Ascending aorta (tissue), 2 donors: ENCODE measurements around the gene BEGAIN. TPM values are rescaled to one million over a fixed set of nuclear protein-coding genes. Genes with fewer than 3 reads are reported as not detected.

Source experiments
- DNase-seq, 2 donors: peaks; one replicate each; pipeline ENCODE4 v3.0.0-alpha.2; 2019; ENCODE audit warnings: low spot score in 2 of 2
- H3K27ac ChIP-seq, 2 donors: fragments of 200-600 bp; sonication (generic); one replicate each; pipeline ENCODE4 v1.5.1; 2016 to 2017; ENCODE audit warnings: mild to moderate bottlenecking in 1 of 2
- H3K27me3 ChIP-seq: fragments of 200-600 bp; sonication (generic); one replicate; pipeline ENCODE4 v1.5.1; 2017
- H3K36me3 ChIP-seq, 2 donors: fragments of 200-600 bp; sonication (generic); one replicate each; pipeline ENCODE4 v1.5.1; 2016
- H3K4me1 ChIP-seq, 2 donors: fragments of 200-600 bp; sonication (generic); one replicate each; pipeline ENCODE4 v1.5.1; 2016 to 2017; ENCODE audit warnings: mild to moderate bottlenecking in 1 of 2
- H3K4me3 ChIP-seq, 2 donors: fragments of 200-600 bp; sonication (generic); one replicate each; pipeline ENCODE4 v1.5.1; 2016 to 2017; ENCODE audit warnings: mild to moderate bottlenecking in 1 of 2
- H3K9me3 ChIP-seq, 2 donors: fragments of 200-600 bp; sonication (generic); one replicate each; pipeline ENCODE4 v1.5.1; 2016
- intact Hi-C: fragments of 100-400 bp; cut with DNase I; formaldehyde crosslinking; loops from one replicate; pipeline ENCODE4 v1.15.1; 2023
- total RNA-seq: library from RNA; depleted of rRNA; stranded (reverse); fragments of >200 nt; gene quantifications from one replicate; pipeline ENCODE4 v1.1.0, GENCODE V29; 2016
- TF ChIP-seq, protein P1 (sequence below), 3 experiments: fragments of 200-600 bp in 2 of 3; fragments of 450-650 bp in 1 of 3; sonication (generic) in 2 of 3; IDR thresholded peaks; one replicate each; pipeline ENCODE4 v1.5.1; 2016 to 2019; ENCODE audit warnings: antibody characterized with exemption in 3 of 3, mild to moderate bottlenecking in 1 of 3, moderate library complexity in 1 of 3

Gene BEGAIN
- total RNA-seq, 1 donor from 2014 or later = 5.9 TPM

DNA sequence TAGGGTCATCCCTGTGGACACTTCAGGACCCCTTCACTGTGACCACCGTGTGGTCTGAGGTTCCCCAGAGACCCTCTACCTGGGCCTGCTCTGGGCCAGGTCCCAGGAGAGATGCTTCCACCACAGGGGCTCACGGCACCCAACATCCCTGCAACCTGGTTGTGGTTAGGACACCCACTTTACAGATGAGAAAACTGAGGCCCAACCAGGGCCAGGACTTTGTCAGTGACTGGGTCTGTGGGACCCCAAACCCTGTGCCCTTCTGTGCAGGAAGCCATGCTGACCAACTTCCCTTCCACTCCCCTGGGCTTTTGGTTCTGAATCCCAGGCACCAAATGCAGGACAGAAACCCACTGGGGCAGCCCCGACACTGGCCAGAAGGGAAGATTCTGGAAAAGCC, 21.6 kb downstream of the BEGAIN start:
- Histone ChIP-seq H3K36me3 (no peaks in the 10 kb centered on the region), H3K4me3 (no peak overlapping the region), H3K9me3 (no peaks in the 10 kb centered on the region), H3K27me3 (peaks cover 23% of the 10 kb centered on the region), H3K4me1 (peaks cover 6 to 11% of the 10 kb centered on the region in 2 donors), H3K27ac (no peak overlapping the region)
- TF ChIP-seq, protein P1, sequence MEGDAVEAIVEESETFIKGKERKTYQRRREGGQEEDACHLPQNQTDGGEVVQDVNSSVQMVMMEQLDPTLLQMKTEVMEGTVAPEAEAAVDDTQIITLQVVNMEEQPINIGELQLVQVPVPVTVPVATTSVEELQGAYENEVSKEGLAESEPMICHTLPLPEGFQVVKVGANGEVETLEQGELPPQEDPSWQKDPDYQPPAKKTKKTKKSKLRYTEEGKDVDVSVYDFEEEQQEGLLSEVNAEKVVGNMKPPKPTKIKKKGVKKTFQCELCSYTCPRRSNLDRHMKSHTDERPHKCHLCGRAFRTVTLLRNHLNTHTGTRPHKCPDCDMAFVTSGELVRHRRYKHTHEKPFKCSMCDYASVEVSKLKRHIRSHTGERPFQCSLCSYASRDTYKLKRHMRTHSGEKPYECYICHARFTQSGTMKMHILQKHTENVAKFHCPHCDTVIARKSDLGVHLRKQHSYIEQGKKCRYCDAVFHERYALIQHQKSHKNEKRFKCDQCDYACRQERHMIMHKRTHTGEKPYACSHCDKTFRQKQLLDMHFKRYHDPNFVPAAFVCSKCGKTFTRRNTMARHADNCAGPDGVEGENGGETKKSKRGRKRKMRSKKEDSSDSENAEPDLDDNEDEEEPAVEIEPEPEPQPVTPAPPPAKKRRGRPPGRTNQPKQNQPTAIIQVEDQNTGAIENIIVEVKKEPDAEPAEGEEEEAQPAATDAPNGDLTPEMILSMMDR (IDR thresholded peaks at IDR 0.05) = no peak
- no peak for DNase-seq
- intact Hi-C loops = no loop called here

DNA sequence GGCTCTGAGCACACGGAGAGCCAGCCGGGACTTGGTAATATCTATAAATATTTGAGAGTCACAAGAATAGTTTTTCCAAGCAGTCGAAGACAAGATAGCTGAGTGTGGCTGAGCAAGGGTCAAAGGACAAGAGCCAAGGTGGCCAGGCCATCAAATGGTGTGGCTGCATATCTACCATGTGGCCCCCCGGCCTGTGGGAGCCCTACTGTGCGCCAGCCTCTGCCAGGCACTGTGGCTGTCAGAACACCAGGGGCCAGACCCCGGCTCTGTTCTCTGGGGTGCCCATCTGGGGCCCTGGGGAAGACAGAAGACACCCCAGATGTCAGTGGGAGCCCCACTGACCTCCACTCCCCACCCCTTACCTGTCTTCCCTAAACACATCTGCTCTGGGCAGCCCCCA, 22.7 kb downstream of the BEGAIN start:
- H3K27me3 ChIP-seq = peaks cover 23% of the 10 kb centered on the region
- H3K4me1 ChIP-seq = peaks cover 6 to 11% of the 10 kb centered on the region in 2 donors
- intact Hi-C loops = no loop called here
- no peak overlapping the region for H3K4me3 ChIP-seq
- H3K27ac ChIP-seq = no peak overlapping the region
- no peaks in the 10 kb centered on the region for H3K36me3 ChIP-seq
- no peaks in the 10 kb centered on the region for H3K9me3 ChIP-seq
- DNase-seq = no peak
- TF ChIP-seq, protein P1 (IDR thresholded peaks at IDR 0.05) = no peak

DNA sequence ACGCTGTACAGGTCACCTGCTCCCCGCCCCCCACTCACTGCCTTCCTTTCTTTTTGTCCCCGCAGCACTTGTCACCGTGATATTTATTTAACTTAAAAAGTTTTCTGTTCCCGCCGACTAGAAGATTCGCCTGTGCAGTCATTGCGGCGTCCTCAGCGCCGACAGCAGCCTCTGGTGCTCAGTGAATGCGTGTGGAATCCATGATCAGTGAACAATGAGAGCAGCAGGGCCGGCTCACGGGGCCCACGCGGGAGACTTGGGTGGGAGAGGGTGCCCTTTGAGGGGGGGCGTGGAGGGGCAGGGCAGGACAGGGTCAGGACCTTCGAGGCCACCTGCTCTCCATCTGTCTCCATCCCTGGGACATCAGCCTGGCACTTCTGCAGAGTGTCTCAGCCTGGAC, 24.5 kb downstream of the BEGAIN start:
- Histone ChIP-seq H3K4me3 (no peak overlapping the region), H3K36me3 (no peaks in the 10 kb centered on the region), H3K27me3 (peaks cover 16% of the 10 kb centered on the region), H3K9me3 (no peaks in the 10 kb centered on the region), H3K4me1 (peaks cover 3 to 6% of the 10 kb centered on the region in 2 donors), H3K27ac (no peak overlapping the region)
- intact Hi-C loops = no loop called here
- TF ChIP-seq, protein P1 (IDR thresholded peaks at IDR 0.05) = no peak
- no peak for DNase-seq

DNA sequence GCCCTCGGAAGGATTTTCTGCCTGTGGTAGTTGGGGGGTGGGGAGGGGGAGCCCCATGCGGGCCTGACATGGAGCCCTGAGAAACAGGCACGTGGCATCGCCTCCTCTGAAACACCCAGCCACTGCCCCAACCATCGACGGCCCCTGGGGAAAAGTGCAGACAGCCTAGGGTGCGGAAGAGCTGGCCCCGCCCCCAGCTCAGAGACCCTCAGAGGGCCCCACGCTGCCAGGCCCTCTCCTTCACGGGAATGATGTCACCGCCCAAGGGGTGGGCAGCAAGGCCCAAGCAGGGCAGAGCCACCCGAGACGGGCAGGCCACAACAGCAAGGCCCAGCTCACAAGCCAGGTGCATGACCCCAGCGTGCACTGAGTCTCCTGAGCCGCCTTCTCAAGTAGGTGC, 26.2 kb downstream of the BEGAIN start:
- TF ChIP-seq, protein P1 (IDR thresholded peaks at IDR 0.05) = no peak
- intact Hi-C loops = no loop called here
- peaks cover 2% of the 10 kb centered on the region for H3K27me3 ChIP-seq

DNA sequence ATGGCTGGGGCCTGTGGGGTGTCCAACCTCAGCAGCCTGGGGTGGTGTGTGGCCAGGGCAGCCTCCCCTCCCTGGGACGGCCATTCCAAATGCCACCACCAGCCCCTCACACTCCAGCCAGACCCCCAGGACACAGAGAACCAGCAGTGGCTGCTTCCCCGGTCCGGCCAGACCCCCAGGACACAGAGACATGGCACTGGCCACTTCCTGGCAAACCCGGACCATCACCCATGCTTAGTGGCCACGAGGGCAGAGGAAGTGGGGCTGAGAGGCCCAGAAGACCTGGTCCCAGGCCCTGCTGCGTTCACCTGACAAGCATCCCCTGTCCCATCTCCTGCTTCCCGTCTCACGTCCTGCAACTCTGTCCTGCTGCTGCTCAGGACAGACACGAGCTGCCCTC, 26.7 kb downstream of the BEGAIN start:
- Histone ChIP-seq H3K27ac (no peak overlapping the region), H3K36me3 (no peaks in the 10 kb centered on the region), H3K9me3 (no peaks in the 10 kb centered on the region), H3K4me3 (no peak overlapping the region), H3K27me3 (no peaks in the 10 kb centered on the region), H3K4me1 (no peaks in the 10 kb centered on the region)
- no peak for DNase-seq
- intact Hi-C loops = no loop called here
- TF ChIP-seq, protein P1 (IDR thresholded peaks at IDR 0.05) = no peak

More for the DNA sequence above, 26.2 kb downstream of the BEGAIN start:
- no peaks in the 10 kb centered on the region for H3K4me1 ChIP-seq
- H3K36me3 ChIP-seq = no peaks in the 10 kb centered on the region
- H3K27ac ChIP-seq = no peak overlapping the region
- no peaks in the 10 kb centered on the region for H3K9me3 ChIP-seq
- no peak for DNase-seq
- H3K4me3 ChIP-seq = no peak overlapping the region

DNA sequence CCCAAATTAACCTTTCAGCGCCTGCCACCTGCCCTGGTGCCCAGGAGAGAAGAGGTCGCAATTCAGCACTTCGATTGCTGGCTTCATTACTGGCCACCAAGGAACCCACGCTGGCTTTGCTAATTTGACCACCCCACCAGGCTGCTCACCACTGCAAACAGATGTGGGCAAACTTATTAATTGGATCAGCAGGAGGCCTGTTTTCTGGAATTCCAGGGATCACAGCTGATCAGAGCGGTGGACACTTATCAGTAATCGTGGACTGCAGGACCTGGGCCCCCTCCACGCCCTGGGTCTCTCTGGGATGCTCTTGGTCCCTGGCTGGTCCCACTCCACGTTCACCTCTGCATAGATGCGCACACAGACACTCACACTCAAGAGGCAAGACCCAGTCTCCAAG, 27.8 kb downstream of the BEGAIN start:
- TF ChIP-seq, protein P1 (IDR thresholded peaks at IDR 0.05) = no peak
- intact Hi-C loops = no loop called here
- DNase-seq = no peak

More for the DNA sequence above, 27.8 kb downstream of the BEGAIN start:
- Histone ChIP-seq H3K27me3 (no peaks in the 10 kb centered on the region), H3K4me3 (no peak overlapping the region), H3K4me1 (no peaks in the 10 kb centered on the region), H3K36me3 (no peaks in the 10 kb centered on the region), H3K9me3 (no peaks in the 10 kb centered on the region), H3K27ac (no peak overlapping the region)
